KBM-7 (cell line): ENCODE measurements around the gene CNDP1.

Experiments used
- DNase-seq: peaks from one replicate; pipeline ENCODE4 v3.0.0-alpha.2; 2015
- in situ Hi-C: fragments of 300-500 bp; cut with MboI; formaldehyde crosslinking; loops from 2 replicates; pipeline ENCODE4 v1.14.3; 2020; ENCODE audit warnings: low sequenced_read_pairs, low pct_unique_long_range_greater_than_20kb, mixed read lengths

Gene CNDP1

DNA sequence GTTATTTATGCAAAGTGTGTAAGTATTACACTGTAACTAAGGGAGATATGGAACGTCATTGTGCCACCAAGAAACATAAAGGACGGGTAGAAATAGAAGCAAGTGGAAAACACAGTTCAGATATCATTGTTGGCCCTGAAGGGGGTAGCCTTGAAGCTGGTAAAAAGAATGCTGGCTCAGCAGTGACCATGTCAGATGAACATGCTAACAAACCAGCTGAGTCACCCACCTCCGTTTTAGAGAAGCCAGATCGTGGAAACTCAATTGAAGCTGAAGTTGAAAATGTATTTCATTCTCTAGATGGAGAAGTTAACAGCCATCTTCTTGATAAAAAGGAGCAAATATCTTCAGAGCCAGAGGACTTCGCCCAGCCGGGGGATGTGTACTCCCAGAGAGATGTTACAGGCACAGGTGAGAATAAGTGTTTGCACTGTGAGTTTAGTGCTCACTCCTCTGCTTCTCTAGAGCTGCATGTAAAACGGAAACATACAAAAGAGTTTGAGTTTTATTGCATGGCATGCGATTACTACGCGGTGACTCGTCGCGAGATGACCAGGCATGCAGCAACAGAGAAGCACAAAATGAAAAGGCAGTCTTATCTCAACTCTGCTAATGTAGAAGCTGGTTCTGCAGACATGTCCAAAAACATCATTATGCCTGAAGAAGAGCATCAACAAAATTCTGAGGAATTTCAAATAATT is 99.5 kb downstream of the CNDP1 start:
- DNase-seq: no peak

DNA sequence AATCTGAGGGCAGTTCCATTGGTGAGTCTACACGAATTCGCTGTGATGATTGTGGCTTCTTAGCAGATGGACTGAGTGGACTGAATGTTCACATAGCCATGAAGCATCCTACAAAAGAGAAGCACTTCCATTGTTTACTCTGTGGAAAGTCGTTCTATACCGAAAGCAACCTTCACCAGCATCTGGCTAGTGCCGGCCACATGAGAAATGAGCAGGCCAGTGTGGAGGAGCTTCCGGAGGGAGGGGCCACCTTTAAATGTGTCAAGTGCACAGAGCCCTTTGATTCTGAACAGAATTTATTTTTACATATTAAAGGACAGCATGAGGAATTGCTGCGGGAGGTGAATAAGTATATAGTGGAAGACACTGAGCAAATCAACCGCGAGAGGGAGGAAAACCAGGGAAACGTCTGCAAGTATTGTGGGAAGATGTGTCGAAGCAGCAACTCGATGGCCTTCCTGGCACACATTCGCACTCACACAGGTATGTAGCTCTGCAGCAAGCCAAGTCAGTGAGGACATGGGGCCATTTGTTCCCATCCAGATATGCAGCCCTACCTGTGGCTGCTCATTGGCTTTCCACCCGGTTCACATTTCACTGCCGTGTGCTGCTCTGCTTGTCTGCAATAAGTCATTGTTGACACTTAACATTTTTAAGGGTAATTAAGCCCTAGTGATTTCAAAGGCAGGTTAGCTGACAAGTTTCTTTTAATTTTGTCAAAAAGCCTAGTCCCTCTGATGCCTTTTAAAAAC is 101.1 kb downstream of the CNDP1 start:
- in situ Hi-C loops: no loop called here
- no peak for DNase-seq

More for the DNA sequence above, 99.5 kb downstream of the CNDP1 start:
- in situ Hi-C loops: no loop called here
